Stimulated activated CD4-positive, alpha-beta T cell treated with anti-CD3 and anti-CD28 coated beads, Interleukin-1b, Interleukin-23, amount 100 ng/mL, for 1 hour (primary cell): ENCODE results near the gene CECR2.
"Not testable (repeated sequence)": the region's sequence is repeated elsewhere in the genome, so short reads cannot be mapped to it uniquely, and the experiment has no call there.

Experiments used
- DNase-seq, 2 donors: peaks; one replicate each; pipeline ENCODE4 v3.0.0-alpha.2; 2020; ENCODE audit warnings: low read depth in 2 of 2

The CECR2 gene

DNA sequence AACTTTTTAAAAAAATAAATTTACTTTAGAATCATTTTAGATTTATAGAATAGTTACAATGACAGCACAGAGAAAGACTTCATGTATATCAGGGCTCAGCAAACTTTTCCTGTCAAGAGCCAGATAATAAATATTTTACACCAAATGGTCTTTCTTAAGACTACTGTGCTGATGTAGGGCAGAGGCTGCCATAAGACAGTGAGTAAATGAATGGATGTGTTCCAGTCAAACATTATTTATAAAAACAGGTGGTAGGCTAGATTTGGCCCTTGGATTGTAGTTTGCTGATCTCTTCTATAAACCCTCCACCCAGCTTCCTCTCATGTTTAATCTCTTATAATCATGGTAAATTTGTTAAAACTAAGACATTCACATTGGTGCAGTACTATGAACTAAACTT, 33.0 kb downstream of the CECR2 start:
- DNase-seq, result no peak

DNA sequence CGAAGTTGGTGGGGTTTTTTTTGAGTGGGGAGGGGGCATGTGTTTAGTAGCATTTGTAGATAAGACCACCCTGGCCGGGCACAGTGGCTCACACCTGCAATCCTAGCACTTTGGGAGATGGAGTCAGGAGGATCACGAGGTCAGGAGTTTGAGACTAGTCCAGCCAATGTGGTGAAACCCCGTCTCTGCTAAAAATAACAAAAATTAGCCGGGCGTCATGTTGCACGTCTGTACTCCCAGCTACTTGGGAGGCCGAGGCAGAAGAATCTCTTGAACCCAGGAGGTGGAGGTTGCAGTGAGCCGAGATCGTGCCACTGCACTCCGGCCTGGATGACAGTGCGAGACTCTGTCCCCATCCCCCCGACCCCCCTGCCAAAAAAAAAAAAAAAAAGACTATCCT, 34.6 kb downstream of the CECR2 start:
- no peak for DNase-seq

DNA sequence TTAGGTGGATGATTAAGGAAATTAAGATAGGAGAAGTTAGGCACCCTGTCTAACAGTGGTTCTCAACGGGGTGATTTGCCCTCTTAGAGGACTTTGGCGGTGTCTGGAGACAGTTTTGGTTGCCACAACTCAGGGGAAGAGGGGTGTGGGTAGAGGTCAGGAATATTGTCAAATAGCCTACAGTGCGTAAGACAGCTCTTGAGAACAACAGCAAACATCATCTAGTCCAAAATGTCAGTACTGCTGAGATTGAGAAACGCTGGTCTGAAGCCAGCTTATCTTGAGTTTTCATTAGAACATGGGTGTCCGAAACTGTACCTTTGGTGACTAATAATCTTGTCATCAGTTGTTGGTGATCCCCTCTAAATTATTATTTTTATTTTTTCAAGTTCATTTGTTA, 38.4 kb downstream of the CECR2 start:
- no peak for DNase-seq

DNA sequence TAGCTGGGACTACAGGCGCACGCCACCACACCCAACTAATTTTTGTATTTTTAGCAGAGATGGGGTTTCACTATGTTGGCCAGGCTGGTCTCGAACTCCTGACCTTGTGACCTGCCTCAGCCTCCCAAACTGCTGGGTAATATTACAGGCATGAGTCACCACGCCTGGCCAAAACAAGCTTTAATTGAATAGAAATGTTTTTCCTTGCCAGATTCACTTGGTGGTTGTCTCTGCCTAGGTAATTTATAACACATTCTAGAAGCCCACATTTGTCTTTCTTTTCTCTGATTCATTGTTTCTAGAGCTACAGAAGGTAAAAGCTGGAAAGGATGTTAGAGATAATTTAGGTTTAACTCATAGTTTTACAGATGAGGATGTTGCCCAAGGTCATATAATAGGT, 41.3 kb downstream of the CECR2 start:
- no peak for DNase-seq

DNA sequence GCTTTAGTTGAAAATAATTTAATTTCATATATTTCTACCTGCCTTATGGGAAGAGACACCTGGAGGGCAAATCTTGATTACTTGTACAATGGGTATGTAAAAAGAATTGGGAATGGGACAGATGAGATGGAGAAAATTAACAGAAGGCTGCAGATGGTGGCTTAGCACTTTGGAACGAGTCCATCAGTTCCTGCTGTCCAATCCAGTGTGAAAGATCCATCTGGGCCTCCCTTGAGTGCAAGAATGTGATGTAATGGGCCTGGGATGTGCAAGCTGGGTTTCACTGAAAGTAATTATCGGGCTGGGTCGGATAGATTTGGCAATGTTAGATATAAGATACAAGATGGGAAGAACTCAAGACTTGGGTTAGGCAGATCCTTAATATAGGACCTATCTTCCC, 42.0 kb downstream of the CECR2 start:
- no peak for DNase-seq

DNA sequence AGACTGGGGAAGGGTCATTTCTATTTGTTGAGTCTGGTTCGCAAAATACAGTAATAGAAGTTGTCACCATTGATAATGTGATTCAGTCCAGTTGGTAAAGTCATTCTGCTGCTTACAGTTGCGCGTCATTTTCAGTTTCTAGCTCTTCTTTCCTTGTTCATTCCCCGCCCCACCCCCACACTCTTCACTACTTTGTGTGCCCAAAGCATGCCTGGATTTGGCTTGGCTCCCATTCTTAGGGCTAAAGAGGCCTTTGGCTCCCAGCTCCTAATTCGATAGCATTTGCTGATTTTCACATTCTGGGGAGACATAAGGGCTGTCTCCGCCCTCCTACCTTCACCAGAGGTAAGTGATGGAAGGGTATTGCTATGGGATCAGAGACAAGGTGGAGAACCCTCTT, 43.0 kb downstream of the CECR2 start:
- no peak for DNase-seq

DNA sequence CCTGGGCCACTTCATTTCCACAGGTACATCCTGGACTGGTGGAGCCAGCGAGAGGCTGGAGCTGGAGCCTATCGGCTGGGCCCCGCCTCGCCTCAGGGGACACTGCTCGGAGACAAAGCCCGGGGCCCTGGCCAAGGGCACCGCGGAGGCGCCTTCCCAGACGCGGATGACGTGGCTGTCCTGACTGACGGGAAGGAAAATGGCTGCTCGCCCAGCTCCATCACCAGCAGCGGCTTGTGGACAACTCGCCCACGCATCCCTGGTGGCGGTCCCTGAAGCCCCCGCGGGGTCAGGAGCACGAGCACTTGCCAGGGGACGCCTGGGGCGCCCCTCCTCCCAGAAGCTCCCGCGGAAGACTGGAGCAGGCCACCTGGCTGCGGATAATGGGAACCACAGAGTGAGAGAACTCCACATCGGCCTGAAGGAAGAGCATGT, 49.6 kb downstream of the CECR2 start:
- no peak for DNase-seq

DNA sequence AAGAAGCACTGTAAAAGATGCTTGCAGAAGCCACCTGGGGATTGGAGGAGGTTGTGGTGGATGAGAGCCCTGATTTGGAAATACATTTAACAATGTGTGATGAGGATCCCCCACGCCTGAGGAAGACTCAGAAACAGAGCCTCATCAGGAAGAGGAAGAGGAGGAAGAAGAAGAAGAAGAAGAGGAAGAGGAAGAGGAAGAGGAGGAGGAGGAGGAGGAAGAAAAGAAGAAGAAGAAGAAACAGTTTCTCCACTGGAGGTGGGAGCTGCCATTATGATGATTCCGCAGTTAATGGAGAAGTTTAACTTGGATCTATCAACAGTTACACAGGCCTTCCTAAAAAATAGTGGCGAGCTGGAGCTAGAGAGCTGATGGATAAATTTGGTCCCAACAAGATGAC, 50.1 kb downstream of the CECR2 start:
- DNase-seq, result no peak

DNA sequence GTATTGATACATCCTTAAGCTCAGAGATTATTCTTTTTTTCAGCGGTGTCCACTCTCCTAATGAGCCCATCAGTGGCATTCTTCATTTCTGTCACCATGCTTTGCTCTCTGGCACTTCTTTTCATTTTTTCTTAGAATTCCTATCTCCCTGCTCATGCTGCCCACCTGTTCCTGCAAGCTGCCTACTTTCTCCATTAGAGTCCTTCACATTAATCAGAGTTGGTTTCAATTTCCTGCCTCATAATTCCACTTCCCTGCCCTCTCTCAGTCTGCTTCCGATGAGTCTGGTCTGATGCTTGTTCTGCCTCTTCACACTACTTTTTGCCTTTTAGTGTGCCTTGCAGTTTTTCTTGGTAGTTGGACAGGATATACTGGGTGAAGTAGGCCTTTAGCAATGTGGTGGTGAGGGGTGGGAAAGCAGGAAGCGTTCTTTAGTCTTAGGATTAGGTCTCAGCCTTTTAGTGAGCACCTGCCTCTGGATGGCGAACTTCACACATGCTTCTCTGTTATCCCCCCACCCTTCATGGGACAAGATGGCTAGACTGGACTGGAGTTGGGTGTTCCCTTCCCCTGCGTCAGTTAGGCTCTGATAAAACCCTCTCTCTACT, 53.6 kb downstream of the CECR2 start:
- DNase-seq, result no peak

DNA sequence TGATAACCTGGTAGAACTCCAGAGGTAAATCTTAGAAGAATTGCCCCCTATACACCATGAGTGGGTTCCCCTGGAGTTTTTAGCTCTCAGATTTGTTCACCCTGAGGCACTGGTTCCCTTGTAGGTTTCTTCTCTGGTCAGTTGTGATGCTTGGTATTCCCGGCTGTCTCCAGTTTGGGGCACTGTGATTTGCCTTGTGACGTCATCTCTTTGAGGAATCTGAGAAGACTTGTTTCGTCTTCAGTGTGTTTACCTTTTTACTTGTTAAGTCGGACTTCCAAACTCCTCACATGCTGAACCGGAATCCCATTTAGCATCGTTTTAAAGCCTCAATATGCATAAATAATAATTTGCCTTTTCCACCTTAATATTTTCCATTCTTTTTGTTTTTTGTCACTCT, 54.4 kb downstream of the CECR2 start:
- no peak for DNase-seq

DNA sequence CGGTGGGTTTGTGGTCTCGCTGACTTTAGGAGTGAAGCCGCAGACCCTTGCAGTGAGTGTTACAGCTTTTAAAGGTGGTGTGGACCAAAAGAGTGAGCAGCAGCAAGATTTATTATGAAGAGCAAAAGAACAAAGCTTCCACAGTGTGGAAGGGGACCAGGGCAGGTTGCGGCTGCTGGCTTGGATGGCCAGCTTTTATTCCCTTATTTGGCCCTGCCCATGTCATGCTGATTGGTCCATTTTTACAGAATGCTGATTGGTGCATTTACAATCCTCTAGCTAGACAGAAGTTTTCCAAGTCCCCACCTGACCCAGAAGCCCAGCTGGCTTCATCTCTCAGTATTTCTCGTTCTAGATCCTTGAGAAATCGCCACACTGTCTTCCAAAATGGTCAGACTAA, 58.3 kb downstream of the CECR2 start:
- DNase-seq, result not testable (repeated sequence)

DNA sequence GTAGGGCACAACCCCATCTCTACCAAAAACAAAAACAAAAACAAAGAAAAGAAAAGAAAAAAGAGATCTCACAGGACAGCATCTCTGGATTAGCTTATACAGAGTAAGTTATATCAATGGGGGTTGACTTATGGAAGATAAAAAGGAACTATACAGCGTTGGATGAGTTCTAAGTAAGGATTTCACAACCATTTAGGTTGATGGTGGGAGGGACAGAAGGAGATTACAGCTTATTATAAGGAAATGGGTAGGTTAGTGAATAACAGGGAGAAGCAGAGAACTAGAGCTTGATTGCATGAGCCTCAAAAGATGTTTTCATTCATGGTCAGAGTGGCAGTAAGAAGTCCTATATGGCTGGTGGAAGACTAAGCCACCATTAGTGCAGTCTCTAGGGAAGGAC, 60.3 kb downstream of the CECR2 start:
- no peak for DNase-seq

DNA sequence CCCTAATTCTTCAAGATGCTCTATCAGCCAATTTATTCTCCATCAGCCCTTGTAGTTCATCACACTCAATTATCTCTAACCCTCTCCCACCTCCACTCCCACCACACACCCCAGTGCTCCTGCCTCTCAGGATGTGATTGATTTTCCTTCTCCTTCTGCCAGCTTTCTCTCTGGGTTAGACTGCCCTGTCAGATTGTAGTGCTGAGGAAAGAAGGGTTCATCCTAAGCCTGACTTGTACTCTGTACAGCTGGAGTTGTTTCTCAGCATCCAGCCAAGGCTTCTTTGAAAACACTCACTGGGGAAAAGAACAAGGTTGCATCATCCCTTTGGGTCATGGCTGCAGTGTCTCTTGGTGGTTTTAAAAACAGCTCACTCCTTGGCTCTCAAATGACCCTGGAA, 61.2 kb downstream of the CECR2 start:
- no peak for DNase-seq

DNA sequence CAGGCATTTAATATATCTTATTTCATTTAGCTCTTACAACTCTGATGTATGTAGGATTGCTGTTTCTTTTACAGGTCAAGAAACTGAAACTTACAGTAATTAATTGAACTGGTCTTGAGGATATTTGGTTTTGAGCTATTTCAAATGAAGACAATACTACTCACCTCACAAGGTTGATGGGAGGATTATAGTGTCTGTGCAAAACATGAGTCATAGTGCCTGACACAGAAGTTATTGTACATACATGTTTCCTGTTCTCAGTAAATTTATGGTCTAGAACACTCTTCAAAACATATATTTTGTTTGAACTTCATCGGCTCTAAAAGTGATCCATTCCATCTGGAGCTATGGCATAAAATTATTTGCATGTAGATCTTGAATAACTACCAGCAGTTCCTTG, 61.9 kb downstream of the CECR2 start:
- DNase-seq, result no peak

DNA sequence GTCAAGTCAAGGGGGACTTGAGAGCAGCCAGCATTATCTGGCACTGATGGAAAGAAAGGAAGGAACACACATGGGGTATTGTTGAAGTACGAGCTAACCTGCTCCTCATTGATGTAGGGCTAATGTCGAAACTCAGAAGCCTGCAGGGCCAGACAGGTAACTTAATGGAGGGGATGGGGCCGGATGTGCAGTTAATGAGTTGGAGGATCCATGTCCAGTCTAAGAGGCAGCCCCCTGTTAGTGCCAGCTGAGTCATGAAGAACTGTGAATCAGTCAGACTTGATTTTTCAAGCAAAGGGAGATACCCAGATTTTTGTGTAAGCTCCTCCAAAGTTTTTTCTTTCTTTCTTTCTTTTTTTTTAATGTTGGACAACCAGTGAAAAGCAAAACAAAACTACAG, 65.6 kb downstream of the CECR2 start:
- no peak for DNase-seq

DNA sequence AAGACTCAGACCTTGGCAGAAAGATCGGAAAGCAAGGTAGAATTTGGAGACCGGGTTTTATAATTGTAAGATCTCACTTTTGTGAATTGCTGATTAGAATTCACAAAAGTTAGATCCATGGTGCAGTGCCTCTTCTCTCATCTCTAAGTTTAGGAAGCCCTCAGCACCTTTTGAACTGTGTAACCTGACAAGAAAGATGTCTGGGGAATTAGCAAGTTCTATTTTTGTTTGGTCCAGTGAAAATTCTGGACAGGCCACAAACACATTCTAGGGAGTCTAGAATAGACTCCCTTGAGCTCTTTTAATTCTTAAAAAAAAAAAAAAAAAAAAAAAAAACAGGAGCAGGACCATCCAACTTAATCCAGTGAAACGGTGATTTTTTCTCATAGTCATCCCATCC, 66.1 kb downstream of the CECR2 start:
- DNase-seq, result no peak

DNA sequence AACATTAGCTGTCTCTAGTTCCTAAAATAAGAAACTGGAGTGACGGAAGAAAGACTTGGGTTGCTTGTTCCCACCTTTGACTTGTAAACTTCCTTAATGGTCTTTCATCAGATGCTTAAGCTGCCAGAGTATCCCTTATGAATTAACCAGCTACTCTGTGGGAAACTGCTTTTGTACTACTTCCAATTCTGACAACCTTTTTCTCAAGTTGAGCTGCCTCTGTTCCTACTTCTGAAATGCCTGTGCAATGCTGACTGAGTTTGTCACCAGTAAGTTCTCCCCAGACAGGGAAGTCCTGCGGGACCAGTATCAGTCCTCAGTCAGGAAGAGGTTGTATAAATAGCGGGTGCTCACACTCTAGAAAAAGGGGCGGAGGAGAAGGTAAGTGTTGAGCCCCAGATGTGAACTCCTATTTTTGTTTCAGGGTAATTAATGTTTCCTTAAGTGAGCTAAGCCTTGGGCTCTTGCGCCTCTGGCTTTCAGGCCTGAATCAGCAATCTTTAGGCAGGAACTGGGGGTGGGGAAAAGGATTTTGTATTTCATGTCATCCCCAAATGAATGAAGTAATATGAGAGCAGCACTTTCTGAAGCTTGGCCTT, 67.2 kb downstream of the CECR2 start:
- no peak for DNase-seq

DNA sequence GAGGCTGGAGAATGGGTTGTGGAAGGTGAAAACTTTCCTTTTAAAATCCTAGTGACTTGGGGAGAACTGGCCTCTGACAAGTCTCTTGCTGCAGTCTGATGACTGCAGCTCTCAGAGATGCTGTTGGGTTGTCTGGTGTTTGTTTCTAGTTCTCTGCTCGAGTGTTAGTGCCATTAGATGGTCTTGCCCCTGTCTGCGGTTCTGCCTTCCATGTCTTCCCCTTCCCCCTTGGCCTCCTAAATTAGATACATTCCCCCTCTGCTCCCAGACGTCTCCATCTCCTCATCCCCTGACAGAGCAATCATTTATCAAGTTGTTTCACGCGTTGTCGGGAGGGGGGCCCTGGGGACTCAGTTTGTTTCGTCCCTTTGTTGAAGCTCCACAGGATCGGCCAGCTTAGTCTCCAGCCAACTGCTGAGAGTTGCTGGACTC, 67.7 kb downstream of the CECR2 start:
- no peak for DNase-seq

DNA sequence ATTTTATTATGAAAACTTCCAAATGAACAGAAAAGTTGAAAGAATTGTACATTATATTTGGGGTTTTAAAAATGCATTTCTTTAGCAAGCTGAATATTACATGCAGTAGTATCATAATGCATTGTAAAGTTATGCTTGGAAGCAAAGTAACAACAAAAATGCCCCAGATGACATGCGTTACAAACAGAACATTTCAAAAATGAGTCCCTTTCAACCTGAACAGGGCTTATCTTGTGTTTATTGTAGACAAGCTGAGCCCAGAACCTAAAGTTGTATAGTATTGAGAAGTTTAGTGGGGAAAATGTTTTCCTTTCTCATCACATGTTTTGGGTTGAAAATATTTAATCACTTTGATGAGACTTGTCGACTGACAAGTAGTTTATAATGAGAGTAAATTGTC, 68.8 kb downstream of the CECR2 start:
- no peak for DNase-seq

DNA sequence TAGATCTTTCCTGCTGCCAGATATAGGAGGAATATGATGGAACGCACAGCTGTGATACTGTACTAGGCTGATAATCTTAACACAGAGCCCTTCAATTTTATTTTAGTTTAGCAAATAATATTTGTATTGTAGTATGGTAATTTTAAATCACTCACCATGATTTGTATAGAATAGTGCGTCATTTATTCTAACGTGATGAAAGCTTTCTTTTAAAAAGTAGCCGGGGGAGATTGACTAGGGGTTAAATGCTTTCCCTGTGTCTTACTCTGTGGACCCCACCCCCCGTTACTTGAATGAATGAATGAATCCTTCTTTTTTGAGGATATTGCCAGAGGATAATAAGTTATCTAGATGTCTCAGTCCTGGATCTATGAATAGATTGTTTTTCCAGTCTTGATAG, 72.1 kb downstream of the CECR2 start:
- DNase-seq, result no peak

DNA sequence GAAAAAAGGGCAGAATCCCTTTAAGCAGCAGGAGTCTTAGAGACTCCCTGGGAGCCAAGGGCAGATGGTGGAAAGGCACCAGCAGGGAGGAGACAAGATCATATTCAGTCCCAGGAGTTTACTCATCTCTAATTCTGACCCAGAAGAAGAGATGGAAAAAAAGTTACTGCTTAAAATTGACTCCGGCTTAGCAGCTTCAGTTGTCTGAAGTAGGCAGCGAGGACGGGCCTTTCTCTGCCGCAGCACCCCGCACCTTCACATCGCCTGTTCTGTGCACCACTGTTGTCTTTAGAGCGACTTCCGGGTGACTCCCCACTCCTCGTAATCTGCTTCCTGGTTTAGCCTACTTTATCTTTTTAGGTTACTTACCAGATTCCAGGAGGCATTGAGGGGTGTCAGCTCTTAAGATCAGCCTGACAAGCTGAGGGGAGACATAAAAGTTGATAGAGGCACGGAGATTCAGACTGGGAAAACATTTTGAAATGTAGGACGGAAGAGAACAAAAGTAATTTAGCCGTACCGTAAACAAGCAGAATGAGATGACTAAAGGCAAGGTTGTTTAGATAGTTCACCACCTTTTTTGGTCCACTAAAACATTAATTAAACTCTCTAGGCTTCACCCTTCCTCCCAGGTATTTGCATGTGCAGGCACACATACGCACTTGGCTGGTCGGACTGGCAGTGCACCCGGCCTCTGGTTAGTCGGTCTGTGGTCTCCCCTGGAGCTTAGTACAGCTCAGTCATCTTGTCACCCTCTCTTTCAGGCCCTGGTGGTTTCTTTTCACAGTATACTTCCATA, 74.3 kb downstream of the CECR2 start:
- DNase-seq, result no peak

DNA sequence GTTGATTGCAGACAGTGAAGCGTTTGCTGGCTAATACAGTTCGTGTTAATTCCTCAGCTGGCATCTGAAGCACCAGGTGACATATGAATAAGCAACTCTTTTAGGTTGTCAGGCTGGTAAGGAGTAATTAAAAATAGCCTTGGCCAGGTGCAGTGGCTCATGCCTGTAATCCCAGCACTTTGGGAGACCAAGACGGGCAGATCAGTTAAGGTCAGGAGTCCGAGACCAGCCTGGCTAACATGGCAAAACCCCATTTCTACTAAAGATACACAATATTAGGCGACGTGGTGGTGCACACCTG, 74.9 kb downstream of the CECR2 start:
- DNase-seq, result no peak

DNA sequence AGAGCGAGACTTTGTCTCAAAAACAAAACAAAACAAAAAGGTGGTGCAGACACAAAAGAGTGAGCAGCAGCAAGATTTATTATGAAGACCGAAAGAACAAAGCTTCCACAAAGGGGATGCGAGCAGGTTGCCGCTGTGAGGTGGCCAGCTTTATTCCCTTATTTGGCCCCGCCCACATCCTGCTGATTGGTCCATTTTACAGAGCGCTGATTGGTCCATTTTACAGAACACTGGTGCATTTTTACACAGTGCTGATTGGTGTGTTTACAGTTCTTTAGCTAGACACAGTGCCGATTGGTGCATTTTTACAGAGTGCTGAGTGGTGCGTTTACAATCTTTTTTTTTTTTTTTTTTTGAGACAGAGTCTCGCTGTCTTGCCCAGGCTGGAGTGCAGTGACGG, 77.4 kb downstream of the CECR2 start:
- no peak for DNase-seq

DNA sequence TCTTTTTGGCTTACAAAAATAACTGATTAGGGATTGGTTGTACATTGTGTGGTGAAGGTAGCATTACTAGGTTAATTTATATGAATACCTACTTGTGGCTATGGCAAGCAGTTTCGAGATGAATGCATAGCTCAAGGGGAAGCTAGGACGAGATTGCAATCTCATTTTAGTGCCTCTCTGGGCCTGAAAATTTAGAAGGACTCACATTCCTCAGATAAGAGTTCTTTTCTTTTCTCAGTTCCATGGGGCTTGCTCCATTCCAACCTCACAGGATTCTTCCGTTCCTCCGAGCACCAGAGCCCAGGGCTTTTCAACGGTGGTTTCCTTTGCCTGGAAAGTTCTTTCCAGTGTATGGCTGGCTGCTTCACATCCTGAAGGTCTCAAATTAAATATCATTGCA, 82.1 kb downstream of the CECR2 start:
- no peak for DNase-seq
